GM18499 (cell line): ENCODE data around the gene CBX6.

Experiments used
- ATAC-seq: cut with Tn5 transposase; IDR thresholded peaks from one replicate; pipeline ENCODE4 v1.9.1; 2021; ENCODE audit warnings: moderate number of reproducible peaks; ENCODE audit not compliant: insufficient read depth, unreplicated experiment

CBX6 gene

GRCh38 chr22:38826801-38827200 is 45.2 kb downstream of the CBX6 start:
- no peak for ATAC-seq

DNA sequence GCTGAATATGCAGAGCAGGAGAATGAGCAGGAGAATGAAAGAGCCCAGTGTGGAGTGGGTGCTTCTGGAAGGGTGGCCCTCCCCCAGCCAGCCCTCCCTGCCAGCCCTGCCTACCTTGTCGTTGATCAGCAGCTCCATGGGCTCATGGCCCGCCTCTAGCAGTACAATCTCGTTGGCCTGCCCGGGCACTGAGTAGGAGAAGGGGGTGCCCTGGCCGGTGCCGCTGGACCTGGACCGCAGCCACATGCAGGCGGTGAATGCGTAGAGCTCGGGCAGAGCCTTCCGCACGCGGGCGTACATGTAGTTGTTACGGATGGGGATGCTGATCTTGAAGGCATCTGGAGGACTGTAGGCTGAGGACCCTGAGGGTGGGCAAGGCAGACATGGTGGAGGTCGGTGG is 45.6 kb downstream of the CBX6 start:
- ATAC-seq = no peak

DNA sequence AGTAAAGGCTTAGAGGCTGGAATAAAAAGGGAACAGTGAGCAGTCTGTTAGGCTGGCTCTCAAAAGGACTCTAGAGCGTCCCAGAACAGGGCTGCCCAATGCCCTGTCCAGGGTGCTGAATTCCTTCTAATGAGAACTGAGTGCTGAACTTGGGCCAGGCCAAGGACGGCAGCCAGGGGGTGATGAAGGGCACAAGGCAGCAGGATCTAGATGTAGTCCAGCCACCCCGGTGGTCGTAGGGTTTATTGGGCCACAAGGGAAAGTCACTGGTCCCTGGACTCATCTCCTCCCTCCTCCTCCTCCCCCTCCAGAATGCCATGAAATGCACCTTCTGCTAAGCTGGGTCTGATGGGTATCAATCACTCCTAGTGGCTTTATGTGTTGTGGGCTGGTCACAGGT is 47.4 kb downstream of the CBX6 start:
- ATAC-seq = no peak

- no peak for ATAC-seq
Measured at GRCh38 chr22:38823637-38824036, 48.4 kb downstream of the CBX6 start.

GRCh38 chr22:38823076-38823475 is 48.9 kb downstream of the CBX6 start:
- ATAC-seq = no peak

DNA sequence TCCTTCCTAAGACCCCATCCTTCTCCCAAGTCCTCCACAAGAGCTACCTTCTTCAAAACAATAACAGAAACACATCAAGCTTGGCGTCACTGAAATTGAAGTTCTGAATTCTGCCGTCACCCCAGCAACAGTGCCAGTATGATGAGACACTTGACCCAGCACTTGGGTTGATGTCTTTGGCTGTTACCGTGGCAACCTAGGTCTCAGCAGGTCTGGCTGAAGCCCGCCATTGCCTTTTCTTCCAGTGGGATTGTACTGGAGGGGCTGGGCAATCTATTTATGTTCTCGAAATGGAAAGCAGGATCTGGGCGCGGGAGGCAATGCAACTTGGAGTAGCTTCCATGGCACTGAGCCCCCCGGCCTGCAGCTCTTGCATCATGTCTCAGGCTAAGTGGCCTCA is 52.0 kb downstream of the CBX6 start:
- ATAC-seq = no peak

DNA sequence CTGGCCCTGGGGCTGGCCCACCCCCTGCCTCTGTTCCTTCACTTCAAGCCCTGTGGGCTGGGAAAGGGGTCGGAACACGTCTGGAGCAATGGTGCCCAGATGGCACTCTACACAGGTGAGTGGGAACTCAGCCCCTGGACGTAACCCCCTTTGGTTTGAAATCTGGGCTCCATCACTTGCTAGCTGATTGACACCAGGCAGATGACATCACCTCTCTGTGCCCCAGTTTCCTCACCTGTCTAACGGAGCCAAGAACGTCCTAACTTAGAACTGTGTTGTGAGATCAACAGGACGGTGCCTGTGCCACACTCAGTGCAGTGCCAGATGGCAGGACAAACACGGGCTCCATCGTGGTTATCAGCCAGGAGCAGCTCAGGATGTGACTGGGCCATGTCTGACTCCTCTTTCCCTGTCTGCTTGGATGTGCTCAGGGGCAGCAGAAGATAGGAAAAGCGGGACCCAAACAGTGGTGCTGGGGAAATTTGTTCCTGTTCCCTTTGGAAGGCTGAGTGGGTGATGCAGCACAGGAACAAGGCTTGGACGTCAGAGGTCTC is 52.6 kb downstream of the CBX6 start:
- no peak for ATAC-seq

GRCh38 chr22:38817196-38817595 is 54.8 kb downstream of the CBX6 start:
- ATAC-seq = no peak

GRCh38 chr22:38815842-38816241 is 56.2 kb downstream of the CBX6 start:
- no peak for ATAC-seq
